NCI-H446 (cell line): ENCODE data around the gene RPH3AL.

Experiments
- DNase-seq, 2 experiments: peaks; one replicate each; lab custom pipeline; 2025; lab: John Stamatoyannopoulos, UW

The RPH3AL gene, protein sequence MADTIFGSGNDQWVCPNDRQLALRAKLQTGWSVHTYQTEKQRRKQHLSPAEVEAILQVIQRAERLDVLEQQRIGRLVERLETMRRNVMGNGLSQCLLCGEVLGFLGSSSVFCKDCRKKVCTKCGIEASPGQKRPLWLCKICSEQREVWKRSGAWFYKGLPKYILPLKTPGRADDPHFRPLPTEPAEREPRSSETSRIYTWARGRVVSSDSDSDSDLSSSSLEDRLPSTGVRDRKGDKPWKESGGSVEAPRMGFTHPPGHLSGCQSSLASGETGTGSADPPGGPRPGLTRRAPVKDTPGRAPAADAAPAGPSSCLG

DNA sequence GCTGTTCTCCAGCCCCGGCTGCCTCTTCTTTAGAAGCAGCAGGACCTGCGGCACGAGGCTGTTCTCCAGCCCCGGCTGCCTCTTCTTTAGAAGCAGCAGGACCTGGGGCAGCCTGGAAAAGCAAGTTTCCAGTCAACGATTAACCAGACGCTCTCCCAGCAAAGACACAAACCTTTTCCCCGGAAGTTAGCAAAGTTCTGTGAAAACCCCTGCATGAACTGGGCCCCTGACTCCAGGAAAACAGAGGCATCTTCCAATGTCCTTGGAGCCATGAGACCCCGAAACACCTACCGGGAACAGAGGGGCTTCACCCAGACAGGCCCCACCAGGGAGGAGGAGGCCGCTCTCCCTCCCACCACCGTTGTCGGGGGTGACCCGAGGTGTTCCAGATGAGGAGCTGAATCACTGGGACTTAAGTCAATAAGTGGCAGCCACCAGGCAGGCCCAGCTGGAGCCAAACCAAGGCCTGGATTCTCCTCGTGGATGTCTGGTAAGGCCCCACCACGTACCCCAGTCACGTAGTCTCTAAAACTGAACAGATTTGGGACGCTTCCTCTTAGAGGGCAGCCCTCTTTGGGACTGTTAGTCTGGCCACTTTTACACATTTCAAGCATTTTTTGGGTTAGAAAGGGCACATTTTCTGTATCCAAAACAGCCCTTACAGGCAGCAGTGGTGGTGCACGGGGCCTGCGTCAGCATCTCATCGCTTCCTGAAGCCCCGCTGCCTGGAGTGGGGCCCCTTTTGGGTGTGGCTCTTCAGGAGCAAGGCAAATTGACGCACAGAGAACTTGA lies at the start of gene RPH3AL:
Gene RPH3AL (minus strand): TSS at position 387 of the 792 bp plus-strand sequence. CDS start 25,264 bp downstream, outside the sequence.
- DNase-seq = no peak

DNA sequence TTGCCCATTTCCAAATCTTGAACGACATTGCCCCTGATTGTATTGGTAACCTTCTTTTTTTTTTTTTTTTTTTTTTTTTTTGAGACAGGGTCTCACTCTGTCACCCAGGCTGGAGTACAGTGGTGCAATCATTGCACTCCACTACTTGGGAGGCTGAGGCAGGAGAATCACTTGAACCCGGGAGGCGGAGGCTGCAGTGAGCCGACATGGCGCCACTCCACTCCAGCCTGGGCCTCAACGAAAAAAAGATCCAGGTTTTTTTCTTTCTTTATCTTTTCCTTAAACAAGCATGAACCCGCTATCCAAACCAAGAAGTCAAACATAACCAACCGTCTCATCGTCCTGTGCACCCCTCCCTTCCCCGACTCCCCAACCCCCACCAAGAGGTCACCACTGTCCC lies 47.6 kb upstream of the RPH3AL start:
- no peak for DNase-seq

DNA sequence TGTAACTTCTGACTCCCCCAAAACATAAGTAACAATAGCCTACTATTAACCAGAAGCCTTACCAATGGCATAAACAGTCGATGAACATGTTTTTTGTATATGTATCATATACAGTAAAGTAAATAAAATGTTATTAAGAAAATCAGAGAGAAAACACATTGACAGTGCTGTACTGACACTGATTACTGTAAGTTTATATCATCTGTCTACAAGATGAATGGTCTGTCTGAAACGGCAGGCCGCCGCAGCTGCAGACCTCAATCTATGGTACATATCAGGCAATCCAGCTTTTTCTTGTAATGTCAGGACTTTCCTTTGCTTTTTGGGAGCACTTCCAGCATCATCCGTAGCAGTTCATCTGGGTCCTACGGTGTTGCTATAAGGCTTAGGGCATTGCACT lies 44.2 kb upstream of the RPH3AL start:
- DNase-seq = no peak

DNA sequence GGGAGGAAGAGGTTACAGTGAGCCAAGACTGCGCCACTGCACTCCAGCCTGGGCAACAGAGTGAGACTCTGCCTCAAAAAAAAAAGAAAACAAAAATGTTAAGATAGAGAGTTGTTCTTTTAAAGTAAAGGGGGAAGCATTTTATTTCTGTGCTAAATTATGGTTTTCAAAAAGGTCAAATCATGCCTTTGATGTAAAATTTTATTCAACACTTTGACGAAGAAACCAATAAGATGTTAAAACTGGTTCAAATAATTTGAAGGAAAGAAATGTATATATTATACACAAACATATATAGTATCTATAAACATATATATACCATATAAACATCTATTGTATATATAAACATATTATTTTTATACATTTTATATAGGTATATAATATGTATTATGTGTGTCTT lies 43.4 kb upstream of the RPH3AL start:
- DNase-seq = no peak

DNA sequence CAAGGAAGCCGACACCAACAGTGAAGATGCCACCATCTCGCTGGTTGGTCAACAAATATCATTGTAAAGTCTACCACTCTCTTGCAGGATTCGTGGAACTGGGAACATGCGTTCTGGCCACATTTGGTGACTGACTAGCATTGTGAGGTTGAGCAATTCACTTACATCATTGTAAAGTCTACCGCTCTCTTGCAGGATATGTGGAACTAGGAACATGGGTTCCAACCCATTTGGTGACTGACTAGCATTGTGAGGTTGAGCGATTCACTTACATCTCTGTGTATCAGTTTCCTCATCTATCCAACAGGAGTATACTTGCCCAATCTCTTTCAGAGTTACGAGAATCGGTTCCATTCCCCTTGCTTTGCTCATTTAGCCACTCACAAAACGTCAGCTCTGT lies 42.6 kb upstream of the RPH3AL start:
- no peak for DNase-seq

DNA sequence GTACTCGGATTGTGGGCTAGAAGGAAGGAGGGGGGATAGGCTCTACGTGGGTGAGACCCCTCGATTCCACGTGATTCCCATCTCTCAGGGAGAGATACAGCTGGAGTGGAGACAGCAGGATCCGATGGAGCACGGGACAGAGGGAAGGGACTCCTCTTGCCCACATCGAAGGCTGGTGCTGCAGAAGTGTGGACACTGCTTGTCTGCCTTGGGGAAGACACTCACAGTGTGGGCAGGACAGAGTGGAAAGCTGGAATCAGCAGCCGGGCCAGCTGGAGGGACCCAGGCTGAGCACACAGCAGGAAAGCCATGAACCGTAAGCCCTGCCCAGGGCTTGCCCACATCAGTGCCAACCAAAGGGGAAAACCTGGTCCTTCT lies 42.1 kb upstream of the RPH3AL start:
- DNase-seq = no peak

DNA sequence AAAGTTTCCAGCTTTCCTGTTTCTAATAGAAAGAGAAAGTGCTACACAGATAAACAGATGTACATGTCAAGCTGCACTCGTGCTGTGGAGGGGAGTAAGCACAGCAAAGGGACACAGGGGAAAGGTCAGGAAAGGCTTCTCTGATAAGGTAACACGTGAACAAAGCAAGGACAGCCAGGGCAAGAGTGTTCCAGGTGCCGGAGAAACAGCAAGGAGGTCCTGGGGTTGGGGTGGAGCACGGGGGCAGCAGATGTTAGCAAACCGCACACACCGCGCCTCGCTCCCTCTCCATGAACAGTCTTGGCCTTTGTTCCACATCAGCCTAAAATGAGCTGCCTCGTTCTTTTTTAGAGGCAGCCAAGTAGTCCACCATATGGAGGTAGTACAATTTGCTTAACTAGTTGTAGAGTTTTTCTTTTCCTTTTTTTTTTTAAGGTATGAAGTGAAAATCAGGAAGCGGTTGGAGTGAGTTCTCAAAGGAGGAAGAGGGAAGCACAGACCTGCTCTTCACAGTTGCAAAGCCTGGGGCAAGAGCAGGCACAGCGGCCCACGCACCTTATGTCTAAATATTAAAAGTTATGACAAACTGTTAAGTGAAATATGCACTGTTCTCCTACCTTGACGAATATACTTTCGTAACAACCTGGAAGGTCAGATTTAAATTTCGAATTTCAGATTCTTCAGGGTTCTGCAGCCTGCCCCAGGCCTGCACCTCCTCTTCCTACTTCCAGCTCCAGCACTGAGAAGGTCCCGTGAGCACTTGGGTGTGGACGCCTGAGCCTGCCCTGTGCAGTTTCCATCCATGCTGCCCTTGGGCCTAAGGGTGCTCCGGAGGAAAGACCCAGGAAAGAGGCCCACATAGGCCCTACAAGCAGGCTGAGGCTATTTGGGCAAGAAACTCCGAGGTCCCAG lies 41.5 kb upstream of the RPH3AL start:
- DNase-seq = no peak

DNA sequence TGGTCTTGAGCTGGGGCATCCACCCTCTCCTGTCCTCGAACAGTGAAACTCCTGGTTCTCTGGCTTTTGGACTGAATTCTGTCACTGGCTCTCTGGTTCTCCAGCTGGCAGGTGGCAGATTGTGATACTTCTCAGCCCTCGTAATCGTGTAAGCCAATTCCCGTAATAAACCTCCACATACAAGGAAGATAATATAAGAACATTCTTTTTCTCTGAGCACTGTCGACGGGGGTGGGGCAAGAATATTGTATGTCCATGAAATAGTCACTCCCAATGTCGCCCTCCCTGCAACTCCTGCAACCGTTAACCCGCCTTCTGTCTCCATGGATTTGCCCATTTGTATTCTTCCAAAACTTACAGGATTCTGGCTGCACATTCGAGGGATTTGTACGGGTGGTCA lies 39.2 kb upstream of the RPH3AL start:
- DNase-seq = no peak

DNA sequence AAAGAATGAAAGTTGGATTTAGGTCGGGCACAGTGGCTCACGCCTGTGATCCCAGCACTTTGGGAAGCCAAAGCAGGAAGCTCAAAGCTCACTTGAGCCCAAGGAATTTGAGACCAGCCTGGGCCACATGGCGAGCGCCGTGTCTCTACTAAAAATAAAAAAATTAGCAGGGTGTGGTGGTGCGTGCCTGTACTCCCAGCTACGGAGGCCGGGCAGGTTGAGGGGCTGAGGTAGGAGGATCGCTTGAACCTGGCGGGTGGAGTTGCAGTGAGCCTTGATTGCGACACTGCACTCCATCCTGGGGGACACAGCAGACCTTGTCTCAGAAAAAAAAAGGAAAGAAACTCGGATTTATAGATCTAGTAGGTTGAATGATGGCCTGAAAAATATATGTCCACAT lies 37.4 kb upstream of the RPH3AL start:
- no peak for DNase-seq

DNA sequence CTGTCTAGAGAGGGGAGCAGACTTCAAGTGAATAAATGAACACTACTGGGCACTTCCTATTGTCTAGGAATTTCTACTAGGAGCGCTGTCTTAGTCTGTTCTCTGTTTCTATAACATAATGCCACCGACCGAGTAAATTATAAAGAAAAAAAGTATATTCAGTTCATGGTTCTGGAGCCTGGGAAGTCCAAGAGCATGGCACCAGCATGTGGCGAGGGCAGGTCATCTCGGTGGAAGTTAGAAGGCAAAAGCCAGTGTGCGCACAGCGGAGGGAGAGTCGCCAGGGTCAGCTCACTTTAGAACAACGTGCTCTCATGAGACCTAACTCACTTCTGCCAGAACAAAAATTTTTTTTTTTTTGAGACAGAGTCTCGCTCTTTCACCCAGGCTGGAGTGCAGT lies 35.5 kb upstream of the RPH3AL start:
- DNase-seq = no peak

DNA sequence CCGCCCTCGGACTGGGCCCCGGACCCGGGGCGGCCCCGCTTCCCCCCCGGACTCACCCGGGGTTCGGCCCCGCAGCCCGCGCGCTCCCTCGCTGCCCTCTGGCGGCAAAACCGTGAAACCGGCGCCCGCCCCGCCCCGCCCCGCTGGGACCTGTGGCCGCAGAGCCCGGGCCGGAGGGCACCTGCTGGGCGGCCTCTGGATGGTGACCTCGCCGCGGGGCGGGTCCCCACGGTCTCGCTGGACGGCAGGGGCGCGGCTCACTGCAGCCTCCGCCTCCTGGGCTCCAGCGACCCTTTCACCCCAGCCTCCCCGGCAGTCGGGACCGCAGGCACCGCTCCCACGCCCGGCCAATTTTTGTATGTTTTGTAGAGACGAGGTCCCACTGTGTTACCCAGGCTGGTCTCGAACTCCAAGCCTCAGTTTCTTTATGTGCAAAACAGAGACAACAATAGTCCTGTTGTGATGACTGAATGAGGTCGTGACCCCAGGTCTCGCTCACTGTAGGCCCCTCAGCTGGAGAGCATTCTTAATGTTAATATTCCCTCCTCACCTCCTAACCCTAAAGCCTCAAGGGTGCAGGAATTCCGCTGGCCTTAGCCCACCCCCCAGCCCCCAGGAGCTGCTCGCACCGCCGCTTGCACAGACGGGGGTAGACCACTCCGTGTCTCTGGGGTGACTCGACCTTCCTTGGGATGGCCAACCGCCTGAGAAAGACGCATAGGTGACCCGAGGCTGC lies 33.7 kb upstream of the RPH3AL start:
- peak in 1 of 2 experiments; percentile 30 for DNase-seq

DNA sequence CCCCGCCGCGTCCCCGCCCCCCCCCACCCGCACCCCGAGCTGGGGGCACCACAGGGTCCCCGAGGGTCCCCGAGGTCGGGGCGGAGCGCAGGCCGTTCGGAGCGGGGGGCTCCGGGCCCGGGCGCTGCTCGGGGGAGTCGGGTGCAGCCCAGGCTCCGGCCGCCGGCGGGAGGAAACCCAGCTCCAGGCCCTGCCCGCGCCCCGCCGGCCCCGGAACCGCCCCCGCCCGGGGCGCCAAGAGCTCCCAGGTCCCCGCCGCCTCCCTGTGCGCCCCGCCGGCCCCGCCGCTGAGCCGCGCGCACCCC lies 33.2 kb upstream of the RPH3AL start:
- no peak for DNase-seq

DNA sequence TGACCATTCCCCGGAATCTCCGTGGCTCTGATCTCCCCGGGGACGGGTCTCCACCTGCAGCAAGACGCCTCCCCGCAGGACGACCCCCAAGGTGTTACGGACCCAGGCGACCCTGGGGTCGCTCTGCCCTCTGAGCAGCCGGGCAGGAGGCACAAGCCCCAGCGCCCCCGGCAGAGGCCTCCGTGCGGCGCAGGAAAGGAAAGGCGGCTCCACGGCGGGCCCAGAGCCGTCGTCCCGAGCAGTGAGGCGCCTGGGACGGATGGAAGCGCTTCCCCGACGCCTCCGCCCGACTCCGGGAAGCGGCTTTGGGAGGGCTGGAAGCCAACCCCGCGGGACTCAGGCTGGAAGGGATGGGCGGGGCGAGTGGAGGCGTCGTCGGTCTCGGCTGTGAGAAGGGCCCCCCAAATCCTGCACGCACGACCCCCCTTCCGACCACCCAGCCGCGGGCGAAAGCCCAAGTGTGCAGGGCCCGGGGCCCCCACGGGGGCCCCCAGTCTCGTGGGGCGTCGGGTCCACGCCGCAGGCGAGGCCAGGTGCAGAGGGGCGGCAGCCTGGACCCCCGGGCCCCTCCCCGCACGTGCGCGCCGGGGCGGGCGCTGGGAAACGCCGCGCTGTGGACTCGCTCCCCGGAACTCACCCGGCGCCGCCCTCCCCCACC lies 32.7 kb upstream of the RPH3AL start:
- no peak for DNase-seq

DNA sequence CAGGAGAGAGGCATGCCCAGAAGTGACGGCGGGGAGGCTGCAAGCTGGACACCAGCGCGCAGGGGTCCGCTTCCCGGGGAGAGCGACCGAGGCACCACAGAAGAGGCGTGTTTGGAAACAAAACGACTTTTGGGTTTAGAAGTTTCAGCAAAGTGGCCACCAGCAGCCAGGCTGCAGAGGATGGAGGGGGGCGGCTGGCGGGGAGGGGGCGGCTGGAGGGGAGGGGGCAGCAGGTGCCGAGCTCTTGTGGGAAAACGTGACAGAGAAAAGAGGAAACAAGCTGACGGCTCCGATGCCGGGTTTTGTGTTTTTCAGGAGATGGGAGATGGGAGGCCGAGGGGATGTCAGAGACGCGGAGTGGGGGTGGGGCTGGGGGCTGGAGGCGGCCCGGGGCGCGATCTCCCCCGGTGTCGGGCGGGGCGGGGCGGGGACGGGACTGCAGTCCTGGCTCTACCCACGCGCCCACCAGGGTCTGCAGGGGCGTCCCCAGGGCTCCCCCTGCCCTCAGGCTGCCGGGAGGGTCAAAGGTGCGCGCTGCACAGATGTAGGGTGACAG lies 32.1 kb upstream of the RPH3AL start:
- no peak for DNase-seq

DNA sequence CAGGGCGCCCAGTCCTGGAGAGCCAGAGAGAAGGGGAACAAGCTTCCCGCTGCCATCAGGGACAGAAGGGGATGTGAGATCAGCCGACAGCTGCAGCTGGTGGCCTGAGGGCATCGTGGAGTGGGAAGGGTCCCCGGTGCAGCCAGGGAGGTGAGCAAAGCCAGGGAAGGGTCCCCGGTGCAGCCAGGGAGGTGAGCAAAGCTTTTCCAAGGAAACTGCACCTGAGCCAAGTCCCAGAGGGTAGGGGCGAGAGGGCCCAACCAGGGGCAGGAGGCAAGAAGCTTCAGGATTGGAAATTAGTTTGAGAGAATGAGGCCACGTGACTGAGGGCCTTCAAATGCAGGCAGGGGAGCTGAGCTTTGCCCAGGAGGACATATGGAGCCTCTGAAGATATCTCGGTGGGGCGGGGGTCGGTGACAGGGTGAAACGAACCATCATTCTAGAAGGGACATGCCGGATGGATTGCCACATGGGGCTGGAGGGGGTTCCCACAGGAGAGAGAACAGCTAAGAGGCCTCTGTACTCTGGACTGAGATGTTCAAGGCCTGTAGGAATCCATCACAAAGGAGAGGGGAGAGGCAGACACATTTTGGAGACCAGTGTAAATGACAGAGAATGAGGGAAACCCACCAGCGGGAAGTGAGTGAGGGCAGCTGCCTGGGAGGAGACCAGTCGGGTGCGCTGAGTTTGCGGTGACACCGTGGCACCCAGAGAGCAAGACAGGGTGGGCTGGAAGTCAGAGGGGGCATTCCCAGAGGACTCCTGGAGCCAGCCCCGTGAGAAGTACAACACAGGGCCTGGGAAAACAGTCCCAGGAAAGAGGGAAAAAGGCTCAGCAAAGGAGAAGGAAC lies 31.4 kb upstream of the RPH3AL start:
- DNase-seq = no peak

DNA sequence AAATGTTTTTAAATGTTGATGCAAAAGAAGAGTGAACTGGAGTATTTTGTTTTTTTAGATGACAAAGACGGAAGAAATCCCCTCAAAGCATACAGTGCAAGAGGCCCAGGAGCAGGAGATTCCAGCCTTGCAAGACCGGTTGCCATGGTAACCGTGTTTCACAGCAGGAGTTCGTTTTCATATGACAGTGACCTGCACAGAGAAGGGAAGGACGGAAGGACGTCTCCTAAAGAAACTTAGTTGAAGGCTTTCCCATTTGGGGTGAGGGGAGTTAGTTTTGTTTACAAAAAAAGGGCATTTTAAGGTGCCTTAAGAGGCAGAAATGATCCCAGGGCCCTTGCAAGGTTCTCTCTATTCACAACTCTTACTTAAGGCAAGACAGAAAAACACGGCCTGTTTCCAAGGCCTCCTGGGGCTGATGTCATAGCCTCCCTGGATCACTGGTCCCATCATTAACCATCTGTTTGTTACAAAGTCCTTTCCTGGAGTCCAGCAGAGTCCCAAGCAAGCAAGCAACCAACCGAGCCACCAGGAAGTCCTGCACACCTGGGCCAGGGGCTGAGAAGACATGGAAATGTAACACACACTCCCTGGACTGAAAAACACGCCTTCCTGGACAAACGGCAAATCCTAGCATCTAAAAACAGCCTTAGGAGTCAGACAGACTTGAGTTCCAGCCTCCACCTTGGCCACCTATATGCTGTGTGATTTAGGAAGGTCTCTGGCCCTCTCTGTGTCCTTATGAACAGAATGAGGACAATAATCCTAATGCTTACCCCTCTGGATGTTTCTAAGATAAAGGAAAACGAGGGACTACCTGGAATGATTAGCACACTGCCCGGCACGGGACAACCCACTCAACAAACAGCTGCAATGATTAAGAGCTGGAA lies 30.3 kb upstream of the RPH3AL start:
- peak in 1 of 2 experiments; percentile 38 for DNase-seq

DNA sequence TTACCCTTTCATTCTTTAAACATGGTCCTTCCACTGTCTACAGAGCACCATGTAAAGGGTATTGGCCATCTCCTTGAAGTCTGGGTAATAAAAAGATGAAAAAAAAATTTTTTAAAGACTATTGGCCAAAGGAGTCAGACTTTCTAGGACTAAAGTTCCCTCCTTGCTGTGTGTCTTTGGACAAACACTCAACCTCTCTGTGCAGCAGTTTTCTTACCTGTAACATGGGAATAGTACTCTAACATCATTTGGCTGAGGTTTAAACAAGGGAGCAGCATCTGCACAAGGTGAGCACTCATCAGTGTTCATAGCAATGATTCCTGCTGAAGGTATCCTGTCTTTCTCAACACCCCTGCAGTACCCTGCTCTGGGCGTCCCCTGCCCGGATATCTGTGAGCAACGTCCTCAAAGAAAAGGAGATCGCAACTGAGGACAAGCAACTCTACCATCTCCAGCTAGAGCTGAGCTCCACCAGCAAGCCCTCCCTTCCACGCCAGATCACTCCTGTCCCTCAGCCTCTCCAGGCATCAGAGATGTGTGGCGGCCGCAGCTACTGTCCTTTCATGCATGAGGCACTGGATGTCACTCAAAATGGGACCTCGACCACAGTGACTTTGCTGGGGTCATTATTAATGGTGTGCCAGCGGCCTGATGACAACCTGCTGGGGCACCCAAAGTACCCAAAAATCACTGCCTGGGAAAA lies 29.5 kb upstream of the RPH3AL start:
- DNase-seq = no peak

DNA sequence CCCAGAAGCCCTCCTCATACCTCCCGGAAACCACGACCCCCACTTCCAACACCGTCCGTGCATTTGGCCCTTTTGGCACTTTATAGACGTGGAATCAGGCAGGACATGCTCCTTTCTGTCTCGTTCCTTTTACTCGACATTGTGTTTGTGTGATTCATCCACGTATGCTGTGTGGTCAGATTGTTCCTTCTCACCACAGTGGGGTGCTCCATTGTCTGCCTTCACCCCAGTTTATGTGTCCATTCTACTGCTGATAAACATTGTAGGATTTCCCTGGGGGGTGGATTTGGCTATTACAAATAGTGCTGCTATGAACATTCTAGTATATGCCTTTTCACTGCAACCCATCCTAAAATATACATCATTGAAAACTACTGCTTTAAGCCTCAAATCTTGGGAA lies 28.9 kb upstream of the RPH3AL start:
- no peak for DNase-seq
